ENCODE data around the gene TEF.

Gene TEF

GRCh38 chr22:41355895-41356294, 25.8 kb upstream of the TEF start:
- no peak for DNase-seq

GRCh38 chr22:41356430-41357028, 25.2 kb upstream of the TEF start:
- DNase-seq, result no peak

- no peak for DNase-seq
Observed at GRCh38 chr22:41357191-41357590, 24.6 kb upstream of the TEF start.

GRCh38 chr22:41358927-41359326, 22.8 kb upstream of the TEF start:
- no peak for DNase-seq

DNA sequence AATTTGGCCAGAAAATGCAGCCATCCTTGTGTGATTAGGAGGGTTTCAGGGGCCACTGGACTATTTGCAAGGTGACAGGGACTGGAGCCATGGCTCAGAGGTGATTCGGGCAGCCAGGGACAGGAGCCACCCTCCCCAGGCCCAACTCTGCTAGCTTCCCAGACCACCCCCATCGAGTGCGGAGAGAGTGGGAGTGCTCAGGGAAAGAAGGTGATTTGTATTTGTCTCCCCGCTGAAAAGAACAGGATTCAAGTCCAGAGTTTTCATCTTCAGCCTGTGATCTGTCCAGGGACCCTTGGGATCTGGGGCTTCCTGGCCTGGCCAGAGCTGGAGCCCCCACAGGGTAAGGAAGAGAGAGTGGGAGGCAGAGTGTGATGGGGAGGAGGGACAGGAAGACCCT, 22.4 kb upstream of the TEF start:
- DNase-seq, result no peak

DNA sequence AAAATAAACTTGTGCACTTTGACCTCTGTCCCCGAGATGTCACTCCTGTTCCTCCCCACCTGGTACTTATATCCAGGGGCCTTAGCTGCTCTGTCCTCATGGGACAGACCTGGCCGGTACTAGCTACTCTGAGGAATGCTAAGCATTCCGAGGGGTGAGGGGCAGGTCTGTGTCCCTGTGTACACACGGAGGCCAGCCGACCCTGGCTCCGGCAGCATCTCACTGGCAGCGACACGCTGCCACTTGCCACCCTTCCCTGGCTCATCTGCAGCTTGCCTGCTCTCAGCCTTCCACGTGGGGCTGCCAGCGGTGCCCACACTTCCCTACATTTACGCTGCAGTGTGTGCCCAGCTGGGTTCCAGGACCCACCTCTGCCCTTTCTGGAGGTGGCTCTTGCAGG, 21.6 kb upstream of the TEF start:
- DNase-seq, result no peak

DNA sequence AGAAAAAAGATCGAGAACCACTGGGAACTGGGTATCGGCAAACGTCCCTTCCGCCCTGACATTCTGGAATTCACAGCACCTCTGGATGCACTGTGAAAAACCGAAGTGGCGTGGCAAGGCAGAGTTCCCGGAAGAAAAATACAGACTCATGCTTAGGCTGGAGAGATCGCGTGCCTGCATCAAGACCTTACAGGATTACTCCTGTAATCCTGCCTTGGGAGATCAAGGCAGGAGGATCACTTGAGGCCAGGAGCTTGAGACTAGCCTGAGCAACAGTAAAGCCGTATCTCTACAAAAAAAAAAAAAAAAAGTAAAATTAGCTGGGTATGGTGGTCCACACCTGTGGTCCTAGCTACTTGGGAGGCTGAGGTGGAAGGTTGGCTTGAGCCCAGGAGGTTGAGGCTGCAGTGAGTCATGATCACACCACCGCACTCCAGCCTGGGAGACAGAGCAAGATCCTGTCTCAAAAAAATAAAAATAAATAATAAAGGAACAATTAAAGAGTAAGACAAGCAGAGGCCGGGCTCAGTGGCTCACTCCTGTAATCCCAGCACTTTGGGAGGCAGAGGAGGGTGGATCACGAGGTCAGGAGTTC, 19.9 kb upstream of the TEF start:
- DNase-seq, result no peak

DNA sequence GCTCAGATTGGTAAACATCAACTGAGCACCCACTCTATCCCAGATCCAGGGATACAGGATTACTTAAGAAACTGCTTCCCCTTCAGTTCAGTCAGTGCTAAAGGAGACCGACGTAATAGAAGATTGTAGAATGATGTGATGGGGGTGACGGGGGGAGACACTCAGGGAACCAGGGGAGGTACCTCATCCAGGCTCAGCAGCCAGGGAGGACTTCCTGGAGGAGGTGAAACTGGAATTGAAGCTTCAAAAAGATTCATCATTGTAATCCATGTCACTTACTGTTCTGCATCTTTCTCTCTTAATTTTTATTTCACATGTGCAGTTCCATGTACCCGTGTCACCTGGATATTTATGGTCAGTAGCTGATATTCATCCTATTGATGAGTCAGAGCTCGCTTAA, 19.1 kb upstream of the TEF start:
- no peak for DNase-seq

- no peak for DNase-seq
Observed at GRCh38 chr22:41364233-41364632, 17.5 kb upstream of the TEF start.

- no peak for DNase-seq
Observed at GRCh38 chr22:41364955-41365354, 16.8 kb upstream of the TEF start.

DNA sequence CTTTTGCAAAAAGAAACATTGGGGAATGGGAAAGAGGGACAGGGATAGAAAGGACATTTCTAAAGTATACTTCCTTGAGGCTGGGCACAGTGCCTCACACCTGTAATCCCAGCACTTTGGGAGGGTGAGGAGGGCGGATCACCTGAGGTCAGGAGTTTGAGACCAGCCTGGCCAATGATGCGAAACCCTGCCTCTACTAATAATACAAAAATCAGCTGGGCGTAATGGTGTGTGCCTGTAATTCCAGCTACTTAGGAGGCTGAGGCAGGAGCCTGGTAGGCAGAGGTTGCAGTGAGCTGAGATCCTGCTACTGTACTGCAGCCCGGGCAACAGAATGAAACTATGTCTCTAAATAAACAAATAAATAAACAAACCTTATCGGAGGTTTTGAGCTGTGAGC, 16.3 kb upstream of the TEF start:
- DNase-seq, result no peak

- no peak for DNase-seq
Observed at GRCh38 chr22:41366323-41367029, 15.3 kb upstream of the TEF start.

- peak; percentile 75 for DNase-seq
Observed at GRCh38 chr22:41367039-41367679, 14.6 kb upstream of the TEF start.

DNA sequence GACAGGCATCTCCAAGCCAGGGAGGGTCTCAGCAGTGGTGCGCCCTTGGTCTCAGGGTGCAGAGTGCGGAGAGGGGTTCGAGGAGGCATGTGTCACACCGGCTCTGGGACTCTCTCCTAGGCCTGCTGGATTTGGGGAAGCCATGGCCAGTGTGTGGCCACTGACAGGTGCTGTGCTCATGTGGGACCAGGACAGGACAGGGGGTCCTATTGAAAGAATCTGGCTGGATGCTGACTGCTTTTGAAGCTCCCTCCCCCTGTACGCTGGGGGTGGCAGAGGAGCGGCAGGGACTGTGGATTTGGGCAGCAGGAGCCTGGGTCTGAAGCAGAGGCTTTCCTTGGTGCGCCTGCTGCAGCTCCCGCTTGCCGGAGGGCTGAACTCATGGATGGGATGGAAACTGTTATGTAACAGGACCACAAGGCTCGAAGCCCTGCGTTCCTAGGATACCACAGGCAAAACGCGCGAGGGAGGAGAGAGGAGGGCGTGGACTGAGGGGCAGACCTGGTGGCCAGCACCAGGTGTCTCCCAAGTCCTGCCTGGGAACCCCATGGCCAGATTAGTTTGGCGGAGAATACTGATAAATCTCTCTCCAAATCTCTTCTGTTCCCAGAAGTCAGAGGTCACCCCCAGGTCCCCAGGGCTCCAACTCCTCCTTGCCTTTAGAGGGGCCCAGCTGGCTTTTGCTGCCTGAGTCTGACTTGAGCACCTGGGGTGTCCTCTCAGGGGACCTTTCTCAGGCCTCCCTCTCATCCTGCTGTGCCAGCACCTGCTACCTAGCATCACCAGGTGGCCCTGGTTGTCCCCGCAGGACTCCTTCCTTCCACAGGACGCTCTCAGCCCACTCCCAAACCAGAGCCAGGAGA, 13.8 kb upstream of the TEF start:
- DNase-seq, result no peak

GRCh38 chr22:41368543-41369423, 13.0 kb upstream of the TEF start:
- no peak for DNase-seq

- no peak for DNase-seq
Observed at GRCh38 chr22:41369424-41369745, 12.4 kb upstream of the TEF start.

DNA sequence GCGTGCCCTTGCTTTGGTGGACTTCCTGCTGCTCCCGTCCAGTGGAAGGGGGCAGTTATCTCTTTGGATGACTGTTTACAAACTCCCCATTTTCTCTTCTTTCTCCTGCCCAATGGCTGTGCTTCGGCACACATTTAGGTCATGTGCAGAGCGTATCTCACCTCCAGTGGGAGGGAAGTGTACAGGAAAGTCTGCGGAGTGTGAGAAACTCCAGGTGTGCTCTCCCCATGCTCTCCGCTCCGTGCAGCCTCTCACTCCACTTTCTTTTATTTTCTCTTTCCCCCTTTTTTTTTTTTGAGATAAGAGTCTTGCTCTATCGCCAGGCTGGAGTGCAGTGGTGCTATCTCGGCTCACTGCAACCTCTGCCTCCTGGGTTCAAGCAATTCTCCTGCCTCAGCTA, 11.9 kb upstream of the TEF start:
- no peak for DNase-seq

DNA sequence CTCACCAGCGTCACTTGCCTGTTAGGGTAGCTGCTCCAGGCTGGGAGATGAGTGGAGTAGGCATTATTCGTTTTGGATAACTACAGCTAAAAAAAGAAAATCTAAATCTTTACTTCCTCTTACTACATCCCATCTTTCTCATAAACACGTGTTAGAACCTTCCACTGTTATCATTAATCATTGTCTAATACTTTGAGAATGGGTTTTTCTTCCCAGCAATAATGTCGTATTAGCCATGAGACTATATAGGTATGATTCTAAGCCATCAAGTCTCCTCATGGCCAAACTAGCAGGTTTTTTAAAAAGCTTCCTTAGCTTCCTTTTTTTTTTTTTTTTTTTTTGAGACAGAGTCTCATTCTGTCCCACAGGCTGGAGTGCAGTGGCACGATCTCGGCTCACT, 3.9 kb upstream of the TEF start:
- peak; percentile 4 for DNase-seq

DNA sequence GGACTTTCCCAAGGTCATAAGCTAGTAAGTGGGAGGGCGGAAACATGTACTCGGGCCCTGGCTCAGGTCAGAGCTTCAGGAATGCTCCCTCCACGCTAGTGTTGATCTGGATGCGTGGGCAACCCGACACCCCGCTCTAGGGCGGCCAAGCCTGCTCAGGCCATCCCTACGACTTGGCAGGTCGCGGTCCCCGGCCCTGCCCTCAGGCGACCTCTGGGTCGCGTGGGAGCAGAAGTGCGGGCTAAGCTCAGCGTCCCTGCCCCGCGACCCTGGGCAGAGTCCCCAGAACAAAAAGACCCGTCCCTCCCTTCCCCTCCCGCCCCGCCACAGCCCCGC, 781 bp upstream of the TEF start:
- peak; percentile 73 for DNase-seq

DNA sequence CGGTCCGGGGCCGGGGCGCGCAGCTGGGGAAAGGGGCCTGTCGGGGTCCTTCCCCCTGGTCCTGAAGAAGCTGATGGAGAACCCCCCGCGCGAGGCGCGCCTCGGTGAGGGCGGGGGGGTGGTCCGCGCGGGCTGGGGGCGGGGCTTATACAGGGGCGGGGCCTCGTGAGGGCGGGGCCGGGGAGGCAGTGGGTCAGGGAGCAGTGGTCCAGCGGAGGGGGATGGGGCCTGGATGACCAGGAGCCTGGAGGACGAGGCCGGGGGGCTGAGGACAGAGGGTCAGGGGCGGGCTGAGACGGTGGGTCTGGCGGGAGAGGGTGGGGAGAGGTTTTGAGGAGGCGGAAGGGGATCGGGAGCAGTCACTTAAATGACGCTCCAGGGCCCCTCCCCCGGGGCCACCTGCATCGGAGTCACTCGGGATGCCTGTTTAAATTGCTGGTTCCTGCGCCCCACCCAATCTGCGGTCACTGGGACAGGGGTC, 396 bp downstream of the TEF start:
- peak; percentile 21 for DNase-seq

DNA sequence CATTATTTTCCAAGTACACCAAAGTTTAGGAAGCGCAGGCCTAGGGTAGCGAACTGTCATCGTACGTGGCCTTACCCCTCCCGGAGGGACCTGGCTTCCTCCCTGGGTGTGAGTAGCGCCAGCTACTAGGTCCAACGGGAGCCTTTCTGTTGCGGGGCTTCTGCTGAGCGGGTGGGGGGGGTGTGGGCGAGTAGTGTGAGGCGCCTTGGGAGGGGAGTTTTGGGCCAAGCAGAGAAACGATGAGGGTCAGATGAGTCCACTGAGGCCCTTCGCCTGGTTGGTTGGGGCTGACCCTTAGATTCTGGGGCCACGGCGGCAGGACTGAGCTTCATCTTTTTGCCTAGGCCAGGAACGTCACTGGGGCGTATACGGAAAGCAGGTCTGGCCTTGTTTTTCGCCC, 868 bp downstream of the TEF start:
- DNase-seq, result no peak

GRCh38 chr22:41383085-41383484, 1.3 kb downstream of the TEF start:
- no peak for DNase-seq

Data from inflammatory macrophage treated with lipopolysaccharide for 4 hours (primary cell).